GM21423 (cell line): ENCODE measurements around the gene BLZF1.
"Not testable (repeated sequence)": the region's sequence is repeated elsewhere in the genome, so short reads cannot be mapped to it uniquely, and the experiment has no call there.

Source experiments
- ATAC-seq: cut with Tn5 transposase; IDR thresholded peaks from one replicate; pipeline ENCODE4 v1.9.1; 2021; ENCODE audit warnings: mild to moderate bottlenecking, moderate library complexity; ENCODE audit not compliant: unreplicated experiment

Gene BLZF1

GRCh38 chr1:169360415-169360814 is 7.6 kb upstream of the BLZF1 start:
- no peak for ATAC-seq

GRCh38 chr1:169361281-169361680 is 6.7 kb upstream of the BLZF1 start:
- ATAC-seq = no peak

GRCh38 chr1:169363046-169363730 is 4.8 kb upstream of the BLZF1 start:
- peak; percentile 25 for ATAC-seq

DNA sequence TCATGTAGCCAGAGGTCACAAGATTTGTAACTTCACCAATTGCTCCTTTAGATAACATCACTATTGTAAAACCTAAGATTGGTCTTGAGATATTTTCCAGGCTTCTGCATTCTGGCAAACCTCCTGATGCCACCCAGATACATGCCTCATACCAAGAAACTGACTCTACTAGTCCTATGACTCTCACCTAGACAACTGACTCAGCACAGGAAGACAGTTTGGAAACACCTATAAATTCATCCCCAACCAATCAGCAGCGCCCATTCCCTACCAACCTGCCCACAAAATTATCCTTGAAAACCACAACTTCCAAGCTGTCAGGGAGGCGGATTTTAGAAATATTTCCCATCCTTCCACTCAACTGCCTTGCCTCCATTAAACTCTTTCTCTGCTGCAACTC is 3.0 kb upstream of the BLZF1 start:
- no peak for ATAC-seq

DNA sequence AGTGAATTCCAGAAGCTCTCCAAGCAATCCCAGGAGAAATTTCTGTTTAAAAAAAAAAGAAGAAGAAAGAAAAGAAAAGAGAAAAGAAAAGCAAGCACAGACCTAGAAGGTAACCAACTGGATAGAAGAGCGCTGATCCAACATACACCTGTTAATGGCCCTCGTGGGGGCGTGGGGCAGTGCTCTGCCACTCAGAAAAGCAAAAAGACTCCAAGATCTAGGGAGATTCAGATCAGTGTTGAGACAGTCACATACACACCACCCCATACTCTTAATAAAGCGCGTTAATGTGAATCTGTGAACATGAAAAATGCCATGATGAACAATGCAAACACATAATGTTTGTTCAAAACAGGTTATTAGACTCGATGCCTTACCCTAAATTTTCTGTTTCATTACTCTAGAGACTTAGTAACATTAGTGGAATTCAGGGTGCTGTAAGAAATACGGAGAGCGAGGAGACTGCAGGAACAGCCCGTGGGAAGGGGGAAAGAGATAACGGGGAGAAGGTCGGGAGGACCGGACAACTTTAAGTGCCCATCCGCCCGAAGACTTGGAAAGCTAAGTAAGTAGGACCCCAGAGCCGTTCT is 804 bp upstream of the BLZF1 start:
- ATAC-seq = no peak

DNA sequence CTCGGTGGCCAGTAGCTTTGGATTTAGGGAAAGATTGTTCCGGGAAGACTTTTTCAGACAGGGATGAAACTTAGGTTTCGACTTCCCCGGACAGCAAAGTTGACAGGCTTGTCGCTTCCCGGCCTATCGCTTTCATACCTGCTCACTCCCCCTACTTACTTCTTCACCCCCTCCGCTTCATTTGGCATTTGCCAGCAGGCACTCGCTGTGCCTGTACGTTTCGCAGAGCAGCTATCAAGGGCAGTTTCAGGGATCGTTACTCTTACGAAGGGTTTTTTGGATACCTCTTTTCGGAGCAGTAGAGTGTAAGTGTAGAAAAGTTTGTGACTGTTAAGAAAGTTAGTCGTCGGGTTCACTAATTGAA is 393 bp downstream of the BLZF1 start:
- ATAC-seq = peak; percentile 15

- ATAC-seq = no peak
Observed at GRCh38 chr1:169371404-169371803, 3.4 kb downstream of the BLZF1 start.

- no peak for ATAC-seq
Observed at GRCh38 chr1:169381162-169381561, 13.2 kb downstream of the BLZF1 start.

DNA sequence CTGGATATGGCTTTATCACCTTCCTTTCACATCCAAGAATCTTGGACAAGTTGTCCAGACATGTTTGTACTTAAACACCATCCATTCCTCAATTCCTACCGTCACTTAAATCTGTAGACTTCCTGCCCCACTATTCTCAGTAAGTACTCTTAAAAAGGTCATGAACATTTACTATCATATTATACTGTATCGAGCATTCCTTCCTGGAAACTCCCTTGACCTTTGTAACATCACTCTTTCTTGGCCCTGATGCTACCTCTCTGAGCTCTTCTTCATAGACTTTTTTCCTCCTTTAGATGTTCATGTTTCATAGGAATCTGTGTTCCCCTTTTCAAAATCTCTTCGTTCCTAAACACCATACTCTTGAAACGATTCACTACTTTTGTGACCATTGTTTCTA is 15.5 kb downstream of the BLZF1 start:
- ATAC-seq = no peak

DNA sequence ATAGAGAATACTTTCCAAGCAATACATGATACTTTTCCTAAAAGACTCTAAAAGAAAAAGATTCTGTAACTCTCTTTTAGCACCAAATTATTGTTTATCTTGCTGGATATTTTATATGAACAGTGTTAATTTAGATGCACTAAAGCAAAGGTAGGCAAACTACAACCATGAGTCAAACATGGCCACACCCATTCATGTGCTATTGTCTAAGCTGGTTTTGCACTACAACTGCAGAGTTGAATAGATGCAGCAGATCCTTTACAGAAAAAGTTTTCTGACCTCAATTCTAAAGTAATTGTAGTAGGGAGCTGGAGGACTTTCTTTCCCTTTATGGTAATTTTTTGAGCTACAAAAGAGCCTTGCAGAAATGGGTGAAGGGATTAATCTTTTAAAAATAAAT is 19.4 kb downstream of the BLZF1 start:
- no peak for ATAC-seq

- ATAC-seq = no peak
Observed at GRCh38 chr1:169390303-169390702, 22.3 kb downstream of the BLZF1 start.

GRCh38 chr1:169392406-169392805 is 24.4 kb downstream of the BLZF1 start:
- no peak for ATAC-seq

DNA sequence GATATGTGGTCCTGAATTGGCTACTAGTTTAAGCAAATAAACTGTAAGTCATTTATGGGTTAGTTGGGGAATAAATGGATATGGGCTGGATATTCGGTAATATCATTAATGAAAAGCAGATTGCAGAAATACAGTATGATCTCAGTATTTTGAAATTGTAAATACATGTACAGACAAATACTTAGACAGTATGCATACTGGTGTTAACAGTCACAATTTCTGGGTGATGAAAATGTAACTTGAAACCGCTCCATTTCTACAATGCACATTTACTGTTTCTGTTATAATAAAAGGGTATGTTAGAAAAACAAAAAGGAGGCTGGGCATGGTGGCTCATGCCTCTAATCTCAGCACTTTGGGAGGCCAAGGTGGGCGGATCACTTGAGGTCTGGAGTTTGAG is 28.0 kb downstream of the BLZF1 start:
- ATAC-seq = no peak

- ATAC-seq = not testable (repeated sequence)
Observed at GRCh38 chr1:169402578-169402977, 34.6 kb downstream of the BLZF1 start.

DNA sequence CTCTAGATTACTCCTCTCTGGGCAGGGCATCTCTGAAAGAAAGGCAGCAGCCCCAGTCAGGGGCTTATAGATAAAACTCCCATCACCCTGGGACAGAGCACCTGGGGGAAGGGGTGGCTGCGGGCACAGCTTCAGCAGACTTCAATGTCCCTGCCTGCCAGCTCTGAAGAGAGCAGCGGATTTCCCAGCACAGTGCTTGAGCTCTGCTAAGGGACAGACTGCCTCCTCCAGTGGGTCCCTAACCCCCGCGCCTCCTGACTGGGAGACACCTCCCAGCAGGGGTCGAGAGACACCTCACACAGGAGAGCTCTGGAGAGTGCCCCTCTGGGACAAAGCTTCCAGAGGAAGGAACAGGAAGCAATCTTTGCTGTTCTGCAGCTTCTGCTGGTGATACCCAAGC is 40.3 kb downstream of the BLZF1 start:
- ATAC-seq = not testable (repeated sequence)

DNA sequence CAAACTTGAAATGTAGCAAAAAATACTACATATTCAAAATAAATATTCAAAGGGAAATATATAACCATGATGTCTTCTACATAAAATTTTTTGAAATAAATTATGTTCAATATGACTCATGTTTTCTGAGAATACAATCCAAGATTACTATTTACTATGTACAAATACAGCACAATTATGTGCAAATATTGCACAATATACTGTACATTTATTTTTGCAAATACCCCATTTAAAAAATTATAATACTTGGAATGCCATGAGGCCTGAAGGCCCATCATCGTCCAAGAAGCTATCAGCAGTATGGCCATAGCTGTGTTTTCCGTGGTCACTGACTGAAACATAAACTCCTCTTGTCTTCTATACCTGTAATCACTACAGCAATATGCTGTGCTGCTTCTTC is 47.0 kb downstream of the BLZF1 start:
- ATAC-seq = no peak

DNA sequence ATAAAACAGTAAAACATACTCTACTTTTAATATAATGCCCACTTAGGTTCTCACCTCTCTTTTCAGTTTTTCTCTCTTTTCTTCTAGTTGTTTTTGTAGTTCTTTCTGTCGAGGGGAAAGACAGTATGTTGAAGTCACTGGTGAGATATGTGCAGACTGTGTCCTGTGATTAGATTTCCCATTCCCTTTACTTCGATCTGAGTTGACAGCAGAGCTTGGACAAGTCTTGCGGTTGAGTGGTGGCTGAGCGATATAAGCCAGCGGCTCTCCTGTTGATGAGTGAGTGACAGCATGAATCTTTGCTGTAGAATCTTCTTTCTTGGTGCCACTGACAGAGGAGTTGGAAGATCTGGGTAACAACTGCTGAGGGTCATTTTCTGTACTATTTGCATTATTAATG is 53.3 kb downstream of the BLZF1 start:
- ATAC-seq = no peak

- no peak for ATAC-seq
Observed at GRCh38 chr1:169426174-169426705, 58.2 kb downstream of the BLZF1 start.

DNA sequence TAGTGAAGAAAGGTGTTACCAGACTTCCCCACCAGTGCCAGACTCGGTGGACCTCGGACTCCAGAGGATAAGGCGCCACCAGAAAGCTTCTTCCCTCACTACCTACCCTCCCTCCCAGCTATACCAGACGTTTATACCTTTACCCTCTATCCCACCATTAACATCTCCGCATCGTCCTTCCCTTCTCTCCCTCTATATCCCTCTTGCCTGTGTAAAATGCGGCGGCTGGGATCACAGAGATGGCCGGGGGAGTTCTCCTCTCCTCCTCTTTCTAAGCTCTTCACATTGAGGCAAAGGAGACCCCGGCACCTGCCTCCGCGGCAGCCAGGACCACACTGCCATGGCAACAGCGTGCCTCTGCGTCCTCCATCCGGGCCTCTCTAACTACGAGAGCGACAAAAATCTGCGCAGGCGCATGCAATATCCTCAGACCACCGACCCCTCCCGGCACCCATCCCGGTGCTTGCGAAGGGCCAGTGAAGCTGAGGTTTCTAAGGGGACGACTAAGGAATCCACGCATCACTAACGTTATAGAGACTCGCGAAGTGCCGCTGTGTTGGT is 59.2 kb downstream of the BLZF1 start, which contains the start of gene CCDC181:
CCDC181 (minus strand) TSS at position 394 of the 561 bp plus-strand sequence. CDS start 2,547 bp downstream, outside the sequence.
- ATAC-seq = peak; percentile 87
